AG04449 (cell line): ENCODE results near the gene NTSR1.

Source experiments
- CTCF ChIA-PET: fragments of 350-600 bp; formaldehyde crosslinking; extraction: SDS; loops from one replicate; lab custom pipeline; 2021; ENCODE audit warnings: antibody characterized with exemption; lab: Yijun Ruan, JAX
- POLR2A ChIA-PET: fragments of 400-600, 350-600 bp; formaldehyde crosslinking; extraction: SDS; loops from one replicate; lab custom pipeline; 2020; ENCODE audit warnings: antibody characterized with exemption, inconsistent platforms; lab: Yijun Ruan, JAX
- DNase-seq: peaks from one replicate; pipeline ENCODE4 v3.0.0-alpha.2; 2010; ENCODE audit warnings: low read depth, low spot score
- H3K4me3 ChIP-seq: 2 replicates; pipeline ENCODE4 v1.5.1; 2011; ENCODE audit warnings: low read depth, mild to moderate bottlenecking, control low read depth, low read length
- CTCF ChIP-seq: IDR thresholded peaks from one replicate; pipeline ENCODE4 v1.5.1; 2011; ENCODE audit warnings: mild to moderate bottlenecking, moderate library complexity, low read length, control low read depth, inconsistent platforms; ENCODE audit not compliant: insufficient read depth; ENCODE audit errors: missing control alignments

NTSR1 gene

DNA sequence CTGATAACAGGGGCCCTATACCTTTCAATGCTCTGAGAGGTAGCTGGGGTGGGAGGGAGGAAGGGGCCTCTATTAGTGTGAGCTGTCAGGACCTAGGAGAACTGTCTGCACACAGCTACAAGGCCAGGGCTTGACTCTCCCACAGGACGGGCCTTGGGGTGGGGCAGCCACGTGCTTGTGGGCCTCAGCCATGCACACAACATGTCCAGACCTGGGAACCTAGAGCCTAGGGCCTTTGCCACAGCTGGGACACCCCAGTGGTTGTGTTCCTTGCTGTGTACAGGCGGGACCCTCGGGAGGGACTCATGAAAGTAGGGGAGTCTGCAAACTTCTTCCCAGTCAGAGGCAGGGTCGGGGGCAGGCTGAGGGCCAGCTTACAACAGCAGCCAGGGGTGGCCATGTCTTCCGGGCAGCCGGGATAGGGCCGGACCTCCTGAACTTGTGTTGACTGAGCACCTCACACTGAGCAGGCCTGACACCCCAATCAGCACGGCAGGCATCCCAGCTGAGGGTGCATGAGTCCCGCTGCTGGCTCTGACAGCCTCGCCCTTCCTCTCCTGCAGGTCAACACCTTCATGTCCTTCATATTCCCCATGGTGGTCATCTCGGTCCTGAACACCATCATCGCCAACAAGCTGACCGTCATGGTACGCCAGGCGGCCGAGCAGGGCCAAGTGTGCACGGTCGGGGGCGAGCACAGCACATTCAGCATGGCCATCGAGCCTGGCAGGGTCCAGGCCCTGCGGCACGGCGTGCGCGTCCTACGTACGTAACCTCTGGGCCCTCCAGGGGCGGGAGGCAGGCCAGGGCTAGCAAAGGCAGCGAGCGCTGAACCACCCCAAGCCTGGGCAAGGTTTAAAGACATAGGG is 45.7 kb downstream of the NTSR1 start:
- POLR2A ChIA-PET, result no interaction called here

DNA sequence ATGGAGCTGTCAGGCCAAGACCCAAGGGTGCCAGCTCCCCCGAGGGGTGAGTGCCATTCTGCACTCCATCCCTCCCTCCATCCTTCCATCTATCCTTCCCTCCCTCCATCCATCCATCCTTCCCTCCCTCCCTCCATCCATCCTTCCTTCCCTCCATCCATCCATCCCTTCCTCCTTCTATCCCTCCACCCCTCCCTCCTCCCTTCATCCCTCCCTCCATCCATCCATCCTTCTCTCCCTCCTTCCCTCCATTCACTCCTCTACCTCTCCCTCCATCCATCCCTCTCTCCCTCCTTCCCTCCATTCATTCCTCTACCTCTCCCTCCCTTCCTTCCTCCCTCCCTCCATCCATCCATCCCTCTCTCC is 46.3 kb downstream of the NTSR1 start:
- H3K4me3 ChIP-seq, result no peak overlapping the region
- ChIA-PET POLR2A (no interaction called here), CTCF (interaction anchor here (1.5 kb wide), 1 partner anchor 53 kb away, joined by 3 read pairs; no protein-coding TSS in a partner anchor)
- no peak for TF ChIP-seq CTCF
- DNase-seq, result no peak

More for the DNA sequence above, 45.7 kb downstream of the NTSR1 start:
- H3K4me3 ChIP-seq, result no peak overlapping the region
- no peak for DNase-seq
- CTCF ChIA-PET, result interaction anchor here (1.2 to 1.5 kb wide), 2 partner anchors 9 to 54 kb away, joined by 3 read pairs; no protein-coding TSS in a partner anchor
- TF ChIP-seq CTCF, result no peak

- POLR2A ChIA-PET, result no interaction called here
- no peak overlapping the region for H3K4me3 ChIP-seq
- CTCF ChIA-PET, result interaction anchor here (1.0 kb wide), 1 partner anchor 35 kb away, joined by 4 read pairs; no protein-coding TSS in a partner anchor
- DNase-seq, result no peak
- TF ChIP-seq CTCF, result no peak
These were observed 47.4 kb downstream of the NTSR1 start for GRCh38 chr20:62755817-62756724.

GRCh38 chr20:62758226-62758912 is 49.7 kb downstream of the NTSR1 start:
- POLR2A ChIA-PET, result no interaction called here
- no peak for TF ChIP-seq CTCF
- DNase-seq, result no peak
- CTCF ChIA-PET, result no interaction called here
- H3K4me3 ChIP-seq, result no peak overlapping the region

DNA sequence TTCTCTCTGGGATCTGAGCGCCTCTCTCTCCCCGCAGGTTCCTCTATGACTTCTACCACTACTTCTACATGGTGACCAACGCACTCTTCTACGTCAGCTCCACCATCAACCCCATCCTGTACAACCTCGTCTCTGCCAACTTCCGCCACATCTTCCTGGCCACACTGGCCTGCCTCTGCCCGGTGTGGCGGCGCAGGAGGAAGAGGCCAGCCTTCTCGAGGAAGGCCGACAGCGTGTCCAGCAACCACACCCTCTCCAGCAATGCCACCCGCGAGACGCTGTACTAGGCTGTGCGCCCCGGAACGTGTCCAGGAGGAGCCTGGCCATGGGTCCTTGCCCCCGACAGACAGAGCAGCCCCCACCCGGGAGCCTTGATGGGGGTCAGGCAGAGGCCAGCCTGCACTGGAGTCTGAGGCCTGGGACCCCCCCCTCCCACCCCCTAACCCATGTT is 51.4 kb downstream of the NTSR1 start:
- no peak for DNase-seq
- POLR2A ChIA-PET, result no interaction called here
- H3K4me3 ChIP-seq, result no peak overlapping the region
- TF ChIP-seq CTCF, result no peak
- CTCF ChIA-PET, result no interaction called here
